Coronary artery (tissue), 2 donors: ENCODE results near the gene CDK12.

Experiments
- DNase-seq: peaks from one replicate; pipeline ENCODE4 v3.0.0-alpha.2; 2017; ENCODE audit warnings: low spot score
- H3K27ac ChIP-seq, 2 donors: fragments of 200-600 bp; sonication (generic); one replicate each; pipeline ENCODE4 v1.5.1; 2016 to 2019
- H3K4me3 ChIP-seq: fragments of 200-600 bp; sonication (generic); 2 replicates; pipeline ENCODE4 v1.5.1; 2016; ENCODE audit warnings: mild to moderate bottlenecking, moderate library complexity
- TF ChIP-seq, protein P1 (sequence below): fragments of 200-600 bp; sonication (generic); IDR thresholded peaks from one replicate; pipeline ENCODE4 v1.5.1; 2019; ENCODE audit warnings: antibody characterized with exemption

The CDK12 gene

DNA sequence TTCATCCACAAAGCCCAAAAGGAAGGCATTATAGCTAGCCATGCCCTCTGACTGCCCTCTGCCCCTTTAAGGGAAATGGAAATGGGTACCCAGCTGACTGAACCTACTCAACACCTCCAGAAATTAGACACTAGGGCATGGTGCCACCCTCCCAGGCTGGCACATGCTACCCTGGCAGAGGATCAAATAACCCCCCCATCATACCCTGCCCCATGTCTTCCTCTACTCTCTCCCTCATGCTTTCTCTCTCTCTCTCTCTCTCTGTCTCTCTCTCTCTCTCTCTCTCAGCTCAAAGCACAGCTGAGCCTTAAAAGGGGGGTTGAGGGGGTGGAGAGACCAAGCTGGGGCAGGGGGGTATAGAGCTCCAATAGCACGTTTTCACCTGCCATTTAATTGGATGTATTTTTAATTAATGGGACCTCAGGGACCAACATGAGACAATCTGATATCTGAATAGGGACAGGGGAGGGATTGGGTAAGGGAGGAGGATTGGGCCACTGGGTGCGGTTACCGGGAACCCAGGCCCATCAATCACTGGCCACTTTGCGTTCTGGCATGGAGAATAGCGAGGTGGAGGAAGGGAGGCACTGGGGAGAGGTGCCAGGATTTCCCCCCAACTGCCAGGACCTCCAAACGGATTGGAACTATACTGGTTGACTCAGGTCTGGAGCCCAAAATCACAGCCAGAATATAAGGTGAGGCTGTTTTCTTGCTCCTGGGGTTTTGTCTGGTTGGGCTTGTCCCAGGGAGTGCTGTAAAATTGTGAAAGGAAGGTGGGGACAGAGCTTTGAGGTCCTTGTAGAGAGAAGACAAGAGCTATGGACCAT, 88.7 kb downstream of the CDK12 start:
- Histone ChIP-seq H3K27ac (no peak overlapping the region), H3K4me3 (no peak overlapping the region)
- TF ChIP-seq, protein P1, sequence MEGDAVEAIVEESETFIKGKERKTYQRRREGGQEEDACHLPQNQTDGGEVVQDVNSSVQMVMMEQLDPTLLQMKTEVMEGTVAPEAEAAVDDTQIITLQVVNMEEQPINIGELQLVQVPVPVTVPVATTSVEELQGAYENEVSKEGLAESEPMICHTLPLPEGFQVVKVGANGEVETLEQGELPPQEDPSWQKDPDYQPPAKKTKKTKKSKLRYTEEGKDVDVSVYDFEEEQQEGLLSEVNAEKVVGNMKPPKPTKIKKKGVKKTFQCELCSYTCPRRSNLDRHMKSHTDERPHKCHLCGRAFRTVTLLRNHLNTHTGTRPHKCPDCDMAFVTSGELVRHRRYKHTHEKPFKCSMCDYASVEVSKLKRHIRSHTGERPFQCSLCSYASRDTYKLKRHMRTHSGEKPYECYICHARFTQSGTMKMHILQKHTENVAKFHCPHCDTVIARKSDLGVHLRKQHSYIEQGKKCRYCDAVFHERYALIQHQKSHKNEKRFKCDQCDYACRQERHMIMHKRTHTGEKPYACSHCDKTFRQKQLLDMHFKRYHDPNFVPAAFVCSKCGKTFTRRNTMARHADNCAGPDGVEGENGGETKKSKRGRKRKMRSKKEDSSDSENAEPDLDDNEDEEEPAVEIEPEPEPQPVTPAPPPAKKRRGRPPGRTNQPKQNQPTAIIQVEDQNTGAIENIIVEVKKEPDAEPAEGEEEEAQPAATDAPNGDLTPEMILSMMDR, result no peak
- DNase-seq, result no peak

DNA sequence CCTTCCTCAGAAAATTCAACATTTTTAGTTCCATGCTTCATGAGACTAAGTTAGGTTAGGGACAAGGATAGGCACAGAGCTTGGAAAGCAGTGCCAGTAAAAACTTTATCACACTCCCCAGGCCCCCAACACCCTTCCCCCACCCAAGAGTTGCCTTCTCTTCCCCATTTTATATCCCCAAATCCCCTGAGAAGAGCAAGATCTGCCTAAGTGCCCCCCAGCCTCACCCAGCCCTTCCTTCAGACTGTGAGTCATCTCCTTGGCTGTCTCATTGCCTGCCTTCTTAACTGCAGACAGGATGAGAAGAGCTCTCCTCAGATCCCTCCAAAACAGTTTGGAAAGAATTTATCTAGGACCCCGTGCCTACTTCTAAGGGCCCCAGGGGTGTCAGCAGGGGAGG, 90.6 kb downstream of the CDK12 start:
- no peak for DNase-seq
- TF ChIP-seq, protein P1, result no peak
- H3K27ac ChIP-seq, result no peak overlapping the region
- H3K4me3 ChIP-seq, result no peak overlapping the region

DNA sequence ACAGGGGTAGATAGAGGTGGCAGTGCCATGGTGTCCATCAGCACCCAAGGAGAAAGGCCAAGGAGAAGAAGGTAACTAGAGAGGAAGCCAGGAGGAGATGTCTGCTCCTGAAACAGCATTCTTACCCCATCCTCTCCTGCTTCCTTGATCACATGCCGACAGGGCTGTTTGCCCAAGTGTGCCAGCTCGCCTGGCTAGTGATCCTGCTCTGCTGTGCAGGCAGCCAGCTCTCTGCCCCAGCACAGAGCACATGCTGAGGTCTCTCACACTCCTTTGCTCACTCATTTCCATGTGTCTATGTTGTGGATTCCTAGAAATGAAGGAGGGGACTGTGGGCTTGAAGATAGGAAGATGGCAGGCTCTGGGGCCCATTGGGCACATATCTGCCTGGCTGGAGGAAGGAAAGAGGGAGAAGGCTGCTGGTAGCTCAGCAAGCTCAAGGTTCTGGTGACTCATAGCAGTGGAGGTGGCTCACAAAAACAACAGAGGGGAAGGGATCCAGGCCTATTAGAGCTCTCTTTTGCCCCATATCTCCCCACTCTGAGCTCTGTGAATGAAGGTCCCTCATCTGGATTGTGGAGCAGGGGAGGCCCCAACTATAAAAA, 92.2 kb downstream of the CDK12 start:
- Histone ChIP-seq H3K27ac (no peak overlapping the region), H3K4me3 (no peak overlapping the region)
- DNase-seq, result no peak
- TF ChIP-seq, protein P1, result no peak

DNA sequence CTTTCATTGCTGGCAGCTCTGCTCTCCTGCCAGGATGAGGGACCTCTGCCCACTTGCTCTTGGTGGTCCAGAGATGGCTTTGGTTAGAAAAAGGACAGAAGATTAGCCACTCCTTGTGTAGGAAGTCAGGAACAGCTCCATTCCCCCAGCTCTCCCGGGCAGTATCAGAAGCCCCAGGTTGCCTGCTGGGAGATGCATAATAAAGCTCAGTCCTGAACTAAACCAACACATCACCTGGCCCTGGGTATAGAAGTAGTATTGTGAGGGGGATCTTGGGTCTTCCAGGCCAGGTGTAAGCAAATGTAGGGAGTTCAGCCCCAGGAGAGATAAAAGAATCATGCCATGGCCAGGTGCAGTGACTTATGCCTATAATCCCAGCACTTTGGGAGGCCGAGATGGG, 94.1 kb downstream of the CDK12 start:
- Histone ChIP-seq H3K27ac (no peak overlapping the region), H3K4me3 (no peak overlapping the region)
- DNase-seq, result no peak
- TF ChIP-seq, protein P1, result no peak

DNA sequence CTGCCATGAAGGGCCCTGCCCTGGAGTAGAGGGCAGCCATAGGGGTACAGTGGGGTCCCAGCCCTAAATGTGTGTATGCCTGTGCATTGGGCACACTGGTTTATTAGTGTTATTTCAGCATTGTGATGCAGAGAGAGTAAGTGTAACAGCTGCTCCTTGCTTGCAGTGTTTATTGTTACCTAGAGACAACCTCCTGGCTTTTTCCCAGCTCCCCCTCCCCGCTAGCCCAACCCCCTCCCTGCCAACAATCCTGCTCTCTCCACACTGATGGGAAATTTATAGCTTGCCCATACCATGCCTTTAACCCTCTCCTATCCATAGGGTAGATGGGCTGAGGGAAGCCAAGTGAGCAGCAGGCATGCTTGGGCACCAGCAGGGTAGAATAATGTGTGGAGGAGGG, 95.1 kb downstream of the CDK12 start:
- Histone ChIP-seq H3K27ac (no peak overlapping the region), H3K4me3 (no peak overlapping the region)
- TF ChIP-seq, protein P1, result no peak
- no peak for DNase-seq

DNA sequence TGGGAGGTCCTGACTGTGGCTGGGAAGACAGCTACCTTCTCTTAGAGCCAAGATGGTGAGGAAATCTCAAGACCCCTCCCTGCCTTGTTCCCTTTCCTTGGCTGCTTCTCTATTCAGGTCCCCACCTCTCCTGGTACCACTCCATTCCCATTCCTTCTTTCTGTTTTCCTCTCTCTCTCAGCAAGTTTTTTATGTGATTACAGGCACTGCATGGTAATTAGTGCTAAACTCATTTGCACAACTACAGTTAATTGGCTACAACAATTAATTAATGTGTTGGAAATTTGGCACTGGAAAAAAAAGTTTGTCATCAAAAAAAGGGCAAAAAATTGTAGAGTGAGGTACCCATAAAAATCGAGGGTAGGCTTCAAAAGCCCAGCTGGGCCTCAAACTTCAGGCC, 101.1 kb downstream of the CDK12 start:
- no peak overlapping the region for H3K4me3 ChIP-seq
- no peak overlapping the region for H3K27ac ChIP-seq
- TF ChIP-seq, protein P1, result no peak
- no peak for DNase-seq

DNA sequence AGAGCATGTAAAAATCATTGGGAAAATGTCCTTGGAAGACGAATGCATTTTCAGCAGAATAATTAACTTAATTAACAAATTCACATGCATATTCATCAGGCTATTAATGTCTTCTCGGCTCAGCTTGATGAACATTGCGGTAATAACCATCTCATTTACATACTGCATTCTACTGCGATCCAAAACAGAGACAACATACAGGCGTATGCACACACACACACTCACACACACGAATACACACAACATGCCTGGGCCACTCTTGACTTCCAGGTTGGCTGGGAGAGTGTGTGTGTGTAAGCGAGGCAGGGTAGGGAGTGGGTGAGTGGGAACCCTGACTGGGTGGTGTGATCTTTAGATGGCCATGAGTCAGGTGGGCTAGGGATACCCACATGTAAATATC, 101.7 kb downstream of the CDK12 start:
- no peak overlapping the region for H3K4me3 ChIP-seq
- no peak overlapping the region for H3K27ac ChIP-seq
- TF ChIP-seq, protein P1, result no peak
- DNase-seq, result no peak
